BLaER1 treated with 17β-estradiol and CSF1 and Interleukin-3, amounts not matched to agents 10 nM and 100 nM (cell line): ENCODE results near the gene ZCCHC7.
A peak's percentile ranks its signal among the peaks of the same experiment; 100 is the strongest.

Experiments
- H3K27ac ChIP-seq, 11 experiments: shearing (Covaris generic); formaldehyde crosslinking; 2 replicates each; pipeline ENCODE4 v1.8.1; 2022
- H3K27me3 ChIP-seq, 11 experiments: shearing (Covaris generic); formaldehyde crosslinking; 2 replicates each; pipeline ENCODE4 v1.8.1; 2022
- H3K36me3 ChIP-seq, 11 experiments: shearing (Covaris generic); formaldehyde crosslinking; 2 replicates each; pipeline ENCODE4 v1.8.1; 2022
- H3K4me1 ChIP-seq, 10 experiments: shearing (Covaris generic); formaldehyde crosslinking; 2 replicates each; pipeline ENCODE4 v1.8.1; 2022
- H3K4me2 ChIP-seq, 11 experiments: shearing (Covaris generic); formaldehyde crosslinking; 2 replicates each; pipeline ENCODE4 v1.8.1; 2022
- H3K4me3 ChIP-seq, 10 experiments: shearing (Covaris generic); formaldehyde crosslinking; 2 replicates each; pipeline ENCODE4 v1.8.1; 2022
- H3K9ac ChIP-seq, 11 experiments: shearing (Covaris generic); formaldehyde crosslinking; 2 replicates each; pipeline ENCODE4 v1.8.1; 2022
- H3K9me3 ChIP-seq, 11 experiments: shearing (Covaris generic); formaldehyde crosslinking; replicated peaks in 1 of 11; 2 replicates each; pipeline ENCODE4 v1.8.1; 2022
- H4K20me1 ChIP-seq, 11 experiments: shearing (Covaris generic); formaldehyde crosslinking; 2 replicates each; pipeline ENCODE4 v1.8.1; 2022
- Cebpa-rat ChIP-seq, 11 experiments: shearing (Covaris generic); IDR thresholded peaks; 2 replicates each; pipeline ENCODE4 v1.8.1; 2022

The ZCCHC7 gene

GRCh38 chr9:37165644-37166043 lies 45.3 kb downstream of the ZCCHC7 start:
- H4K20me1 ChIP-seq, result peaks cover 0 to 97% (median 0%) of the 10 kb centered on the region in 11 experiments; a peak in 10 of 22 replicates
- no peak overlapping the region; a peak in 1 of 22 replicates for H3K4me2 ChIP-seq
- TF ChIP-seq Cebpa-rat (IDR thresholded peaks at IDR 0.05), result no peak
- H3K4me1 ChIP-seq, result peaks cover 0 to 60% (median 12%) of the 10 kb centered on the region in 10 experiments; a peak in 9 of 20 replicates
- H3K9ac ChIP-seq, result no peak overlapping the region
- H3K9me3 ChIP-seq, result peaks cover 0 to 7% (median 0%) of the 10 kb centered on the region in 11 experiments; a peak in 1 of 22 replicates
- no peak overlapping the region for H3K27ac ChIP-seq
- peaks cover 23 to 98% (median 87%) of the 10 kb centered on the region in 11 experiments for H3K36me3 ChIP-seq
- no peaks in the 10 kb centered on the region for H3K27me3 ChIP-seq
- H3K4me3 ChIP-seq, result no peak overlapping the region

- no peak for TF ChIP-seq Cebpa-rat (IDR thresholded peaks at IDR 0.05)
- Histone ChIP-seq H3K4me2 (peak overlapping the region in 1 of 11 experiments; percentile 1; a peak in 1 of 22 replicates), H3K4me3 (no peak overlapping the region), H3K9me3 (peaks cover 0 to 7% (median 0%) of the 10 kb centered on the region in 11 experiments; a peak in 1 of 22 replicates), H3K36me3 (peaks cover 14 to 98% (median 88%) of the 10 kb centered on the region in 11 experiments), H3K27me3 (no peaks in the 10 kb centered on the region), H3K4me1 (peaks cover 0 to 65% (median 10%) of the 10 kb centered on the region in 10 experiments; a peak in 10 of 20 replicates), H4K20me1 (peaks cover 0 to 98% (median 3%) of the 10 kb centered on the region in 11 experiments; a peak in 10 of 22 replicates), H3K9ac (no peak overlapping the region), H3K27ac (peak overlapping the region in 1 of 11 experiments; percentile 2; a peak in 1 of 22 replicates)
Observed at GRCh38 chr9:37167456-37168047, 47.2 kb downstream of the ZCCHC7 start.

- H3K9me3 ChIP-seq, result no peaks in the 10 kb centered on the region
- no peak overlapping the region for H3K4me3 ChIP-seq
- peaks cover 4 to 98% (median 89%) of the 10 kb centered on the region in 11 experiments; a peak in 20 of 22 replicates for H3K36me3 ChIP-seq
- peaks cover 10 to 72% (median 24%) of the 10 kb centered on the region in 10 experiments for H3K4me1 ChIP-seq
- peaks cover 0 to 99% (median 9%) of the 10 kb centered on the region in 11 experiments; a peak in 9 of 22 replicates for H4K20me1 ChIP-seq
- no peaks in the 10 kb centered on the region for H3K27me3 ChIP-seq
- H3K27ac ChIP-seq, result no peak overlapping the region
- no peak for TF ChIP-seq Cebpa-rat (IDR thresholded peaks at IDR 0.05)
- H3K9ac ChIP-seq, result no peak overlapping the region
- peak overlapping the region in 5 of 11 experiments; percentile 1 to 18 (median 7); a peak in 6 of 22 replicates for H3K4me2 ChIP-seq
Observed at GRCh38 chr9:37172557-37172956, 52.2 kb downstream of the ZCCHC7 start.

- Histone ChIP-seq H3K27me3 (no peaks in the 10 kb centered on the region), H3K27ac (peak overlapping the region in 3 of 11 experiments; percentile 13 to 44 (median 23); a peak in 4 of 22 replicates), H4K20me1 (peaks cover 0 to 99% (median 9%) of the 10 kb centered on the region in 11 experiments; a peak in 9 of 22 replicates), H3K36me3 (peaks cover 0 to 96% (median 83%) of the 10 kb centered on the region in 11 experiments; a peak in 19 of 22 replicates), H3K4me2 (peak overlapping the region in 6 of 11 experiments; percentile 8 to 39 (median 16); a peak in 7 of 22 replicates), H3K4me1 (peaks cover 10 to 76% (median 33%) of the 10 kb centered on the region in 10 experiments), H3K9ac (no peak overlapping the region), H3K9me3 (no peaks in the 10 kb centered on the region), H3K4me3 (no peak overlapping the region)
- no peak for TF ChIP-seq Cebpa-rat (IDR thresholded peaks at IDR 0.05)
Observed at GRCh38 chr9:37174247-37174646, 53.9 kb downstream of the ZCCHC7 start.

- TF ChIP-seq Cebpa-rat (IDR thresholded peaks at IDR 0.05), result no peak
- H3K36me3 ChIP-seq, result peaks cover 0 to 90% (median 62%) of the 10 kb centered on the region in 11 experiments; a peak in 21 of 22 replicates
- peaks cover 0 to 93% (median 0%) of the 10 kb centered on the region in 11 experiments; a peak in 9 of 22 replicates for H4K20me1 ChIP-seq
Observed at GRCh38 chr9:37178742-37179141, 58.4 kb downstream of the ZCCHC7 start.

GRCh38 chr9:37179576-37179975 lies 59.2 kb downstream of the ZCCHC7 start:
- Histone ChIP-seq H3K9me3 (peaks cover 0 to 6% (median 0%) of the 10 kb centered on the region in 11 experiments; a peak in 8 of 22 replicates), H3K4me3 (no peak overlapping the region), H4K20me1 (peaks cover 0 to 93% (median 0%) of the 10 kb centered on the region in 11 experiments; a peak in 9 of 22 replicates), H3K9ac (no peak overlapping the region), H3K27ac (no peak overlapping the region), H3K36me3 (peaks cover 0 to 90% (median 54%) of the 10 kb centered on the region in 11 experiments; a peak in 21 of 22 replicates), H3K4me1 (peaks cover 1 to 79% (median 47%) of the 10 kb centered on the region in 10 experiments; a peak in 19 of 20 replicates), H3K4me2 (peak overlapping the region in 1 of 11 experiments; percentile 3; a peak in 1 of 22 replicates), H3K27me3 (no peaks in the 10 kb centered on the region)
- TF ChIP-seq Cebpa-rat (IDR thresholded peaks at IDR 0.05), result no peak

More at GRCh38 chr9:37178742-37179141, 58.4 kb downstream of the ZCCHC7 start:
- Histone ChIP-seq H3K4me2 (peak overlapping the region in 2 of 11 experiments; percentile 3 to 41; a peak in 3 of 22 replicates), H3K4me3 (no peak overlapping the region), H3K27me3 (no peaks in the 10 kb centered on the region), H3K4me1 (peaks cover 10 to 70% (median 43%) of the 10 kb centered on the region in 10 experiments), H3K9ac (no peak overlapping the region), H3K27ac (peak overlapping the region in 1 of 11 experiments; percentile 6; a peak in 1 of 22 replicates), H3K9me3 (peaks cover 0 to 6% (median 0%) of the 10 kb centered on the region in 11 experiments; a peak in 8 of 22 replicates)

- Histone ChIP-seq H3K36me3 (peaks cover 0 to 90% (median 49%) of the 10 kb centered on the region in 11 experiments; a peak in 20 of 22 replicates), H3K4me1 (peaks cover 0 to 79% (median 50%) of the 10 kb centered on the region in 10 experiments; a peak in 18 of 20 replicates), H3K9me3 (peaks cover 0 to 6% (median 0%) of the 10 kb centered on the region in 11 experiments; a peak in 8 of 22 replicates), H3K4me2 (no peak overlapping the region; a peak in 1 of 22 replicates), H3K27ac (no peak overlapping the region), H4K20me1 (peaks cover 0 to 93% (median 0%) of the 10 kb centered on the region in 11 experiments; a peak in 8 of 22 replicates), H3K4me3 (no peak overlapping the region), H3K9ac (no peak overlapping the region), H3K27me3 (no peaks in the 10 kb centered on the region)
- no peak for TF ChIP-seq Cebpa-rat (IDR thresholded peaks at IDR 0.05)
Observed at GRCh38 chr9:37180138-37180537, 59.8 kb downstream of the ZCCHC7 start.

GRCh38 chr9:37182718-37183117 lies 62.3 kb downstream of the ZCCHC7 start:
- Histone ChIP-seq H3K4me1 (peaks cover 18 to 79% (median 60%) of the 10 kb centered on the region in 10 experiments), H3K9me3 (peaks cover 0 to 6% (median 0%) of the 10 kb centered on the region in 11 experiments; a peak in 8 of 22 replicates), H3K27me3 (no peaks in the 10 kb centered on the region), H3K4me3 (no peak overlapping the region), H3K9ac (peak overlapping the region in 2 of 11 experiments; percentile 29 to 51; a peak in 3 of 22 replicates), H3K4me2 (peak overlapping the region in 7 of 11 experiments; percentile 28 to 90 (median 78); a peak in 12 of 22 replicates), H3K36me3 (peaks cover 0 to 71% (median 32%) of the 10 kb centered on the region in 11 experiments; a peak in 20 of 22 replicates), H4K20me1 (peaks cover 0 to 79% (median 3%) of the 10 kb centered on the region in 11 experiments; a peak in 10 of 22 replicates), H3K27ac (peak overlapping the region in 8 of 11 experiments; percentile 20 to 85 (median 49); a peak in 16 of 22 replicates)
- TF ChIP-seq Cebpa-rat (IDR thresholded peaks at IDR 0.05), result no peak
